HG02970 (cell line): ENCODE results near the gene EXOG.

Experiments used
- ATAC-seq: cut with Tn5 transposase; IDR thresholded peaks from one replicate; pipeline ENCODE4 v1.9.1; 2021; ENCODE audit warnings: mild to moderate bottlenecking, moderate library complexity, moderate number of reproducible peaks; ENCODE audit not compliant: unreplicated experiment, low FRiP score

The EXOG gene

GRCh38 chr3:38471260-38471857 is 24.8 kb upstream of the EXOG start:
- no peak for ATAC-seq

DNA sequence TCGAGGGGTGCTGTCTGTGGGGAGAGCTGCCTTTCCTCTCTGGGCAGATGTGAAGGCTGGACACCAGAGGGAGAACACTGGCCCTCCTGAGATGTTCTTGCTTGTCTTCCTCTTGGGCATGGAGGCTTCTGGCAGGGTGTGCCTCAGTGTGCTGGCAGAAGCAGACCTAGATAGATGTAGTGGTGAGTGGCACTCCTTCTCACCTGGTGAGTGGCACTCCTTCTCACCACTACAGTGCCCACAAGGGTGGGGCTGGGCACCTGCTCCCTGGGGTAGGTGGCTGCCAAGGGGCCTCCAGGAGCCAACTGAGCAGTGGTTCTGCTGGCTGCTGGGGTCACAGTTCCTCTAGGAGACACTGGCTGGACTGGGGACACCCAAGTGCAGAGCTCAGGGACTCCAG is 23.8 kb upstream of the EXOG start:
- no peak for ATAC-seq

GRCh38 chr3:38473229-38473628 is 22.9 kb upstream of the EXOG start:
- ATAC-seq: no peak

DNA sequence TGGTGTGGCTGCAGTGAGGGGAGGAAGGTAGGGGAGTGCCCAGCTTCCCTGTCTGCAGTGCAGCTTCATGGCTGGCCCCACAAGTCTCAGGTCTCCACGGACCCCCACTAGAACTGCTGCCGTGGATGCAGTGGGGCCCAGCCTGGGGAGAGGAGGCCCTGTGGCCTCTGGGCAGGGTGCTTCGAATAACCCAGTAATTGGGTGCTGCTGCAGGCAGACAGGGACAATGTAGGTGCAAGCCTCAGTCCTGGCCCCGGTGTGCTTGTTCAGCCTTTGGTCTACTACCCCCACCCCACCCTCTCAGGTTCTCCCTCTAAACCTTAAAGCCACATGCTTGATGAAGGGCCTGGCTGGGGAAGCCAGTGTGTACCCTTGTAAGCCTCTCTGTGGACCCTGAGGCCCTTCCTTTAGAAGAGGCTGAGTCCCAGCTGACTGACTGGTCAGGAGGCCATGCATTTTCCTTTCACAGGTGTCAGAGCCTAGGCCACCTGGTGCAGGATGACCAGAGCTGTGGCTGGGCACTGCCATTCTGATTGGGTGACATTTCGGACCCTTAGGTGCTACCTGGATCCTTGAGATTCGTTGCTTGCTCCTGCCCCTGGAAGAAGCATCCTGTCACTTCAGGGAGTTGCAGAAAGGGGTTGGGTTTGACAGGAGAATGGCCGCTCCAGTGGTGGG is 21.1 kb upstream of the EXOG start:
- ATAC-seq: no peak

DNA sequence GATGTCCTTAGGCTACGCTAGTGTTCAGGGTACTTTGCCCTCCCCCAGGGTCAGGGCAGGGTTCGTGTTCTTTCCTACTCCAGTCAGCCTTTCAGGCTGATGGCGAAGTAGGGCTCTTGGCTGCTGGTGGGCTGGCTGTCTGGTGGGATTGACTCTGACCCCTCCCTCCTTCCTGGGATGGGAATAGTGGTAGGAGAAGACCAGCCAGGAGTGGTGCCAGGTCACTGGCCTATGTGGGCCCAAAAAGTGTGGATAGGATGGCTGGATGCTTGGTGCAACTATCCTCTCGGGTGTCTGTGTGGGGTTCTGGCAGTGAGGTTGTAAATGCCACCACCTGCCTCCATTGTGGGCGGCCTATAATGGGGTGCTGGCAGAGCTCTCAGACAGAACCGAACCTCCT is 20.4 kb upstream of the EXOG start:
- no peak for ATAC-seq

- no peak for ATAC-seq
Observed at GRCh38 chr3:38476157-38476756, 19.9 kb upstream of the EXOG start.

- no peak for ATAC-seq
Observed at GRCh38 chr3:38477057-38477820, 18.9 kb upstream of the EXOG start.

DNA sequence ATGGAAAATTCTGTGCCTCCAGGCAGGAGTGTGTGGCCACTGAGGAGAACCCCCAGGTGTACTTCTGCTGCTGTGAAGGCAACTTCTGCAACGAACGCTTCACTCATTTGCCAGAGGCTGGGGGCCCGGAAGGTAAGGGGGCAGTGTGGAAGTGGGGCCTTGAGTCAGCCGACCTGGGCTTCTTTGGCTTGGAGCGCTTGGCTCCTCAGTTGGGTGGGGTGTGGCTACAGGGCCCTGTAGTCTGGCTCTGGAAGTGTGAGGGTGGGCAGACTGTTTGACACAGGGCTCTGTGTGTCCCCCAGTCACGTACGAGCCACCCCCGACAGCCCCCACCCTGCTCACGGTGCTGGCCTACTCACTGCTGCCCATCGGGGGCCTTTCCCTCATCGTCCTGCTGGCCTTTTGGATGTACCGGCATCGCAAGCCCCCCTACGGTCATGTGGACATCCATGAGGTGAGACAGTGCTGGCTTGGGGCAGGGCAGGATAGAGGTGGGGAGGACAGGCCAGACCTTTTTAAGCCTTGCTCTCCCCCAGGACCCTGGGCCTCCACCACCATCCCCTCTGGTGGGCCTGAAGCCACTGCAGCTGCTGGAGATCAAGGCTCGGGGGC is 18.2 kb upstream of the EXOG start:
- ATAC-seq: no peak

DNA sequence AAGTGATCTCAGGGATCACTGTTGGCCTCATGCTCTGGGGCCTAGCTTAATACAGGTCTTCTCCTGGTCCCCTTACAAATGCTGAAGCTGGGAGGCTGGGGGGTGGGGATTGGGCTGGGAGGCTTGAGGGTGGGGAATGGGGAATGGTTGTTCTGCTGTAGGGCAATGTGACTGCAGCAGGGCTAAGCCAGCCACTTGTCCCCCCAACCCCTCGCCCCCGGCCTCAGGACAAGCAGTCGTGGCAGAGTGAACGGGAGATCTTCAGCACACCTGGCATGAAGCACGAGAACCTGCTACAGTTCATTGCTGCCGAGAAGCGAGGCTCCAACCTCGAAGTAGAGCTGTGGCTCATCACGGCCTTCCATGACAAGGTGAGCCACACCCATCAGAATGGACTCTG is 17.2 kb upstream of the EXOG start:
- ATAC-seq: no peak

DNA sequence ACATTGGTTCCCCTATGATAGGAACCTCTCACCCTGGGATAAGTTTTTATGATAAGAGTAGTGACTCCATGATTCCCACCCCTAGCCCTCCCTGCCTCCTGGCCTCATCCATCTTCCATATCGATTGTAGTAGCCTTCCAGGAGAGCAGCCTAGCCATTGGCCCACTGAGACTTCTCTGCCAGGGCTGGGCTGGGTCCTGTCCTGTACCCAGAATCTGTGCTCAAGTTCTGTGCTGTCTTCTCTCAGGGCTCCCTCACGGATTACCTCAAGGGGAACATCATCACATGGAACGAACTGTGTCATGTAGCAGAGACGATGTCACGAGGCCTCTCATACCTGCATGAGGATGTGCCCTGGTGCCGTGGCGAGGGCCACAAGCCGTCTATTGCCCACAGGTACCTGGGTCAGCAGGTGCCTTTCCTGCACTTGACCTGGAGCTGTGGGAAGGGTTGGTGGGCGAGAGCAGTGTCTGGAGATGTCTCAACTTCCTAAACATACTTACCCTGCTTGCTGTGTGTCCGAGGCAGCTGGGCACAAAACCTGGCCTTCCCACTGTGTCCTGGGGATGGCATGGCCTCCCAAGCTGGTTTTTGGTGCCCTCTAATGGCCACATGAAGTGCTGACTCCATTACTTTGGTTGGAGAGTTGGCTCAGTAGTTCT is 16.6 kb upstream of the EXOG start:
- no peak for ATAC-seq

DNA sequence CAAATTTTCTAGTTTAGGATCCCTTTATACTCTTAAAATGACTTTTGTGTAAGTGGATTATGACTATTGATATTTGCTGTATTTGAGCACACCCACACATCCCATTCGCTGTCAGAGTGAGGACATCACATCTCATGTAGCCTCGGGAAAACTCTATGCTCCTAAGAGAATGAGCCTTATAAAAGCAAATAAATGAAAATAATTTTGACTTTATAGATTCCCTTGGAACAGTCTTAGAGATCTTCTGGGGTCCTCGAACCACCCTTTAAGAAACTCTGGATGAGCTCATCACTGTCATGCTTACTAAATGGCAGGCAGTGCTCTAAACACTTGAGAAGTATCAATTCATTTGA is 16.1 kb upstream of the EXOG start:
- ATAC-seq: no peak

GRCh38 chr3:38480930-38481329 is 15.2 kb upstream of the EXOG start:
- no peak for ATAC-seq

GRCh38 chr3:38482951-38483350 is 13.2 kb upstream of the EXOG start:
- no peak for ATAC-seq

DNA sequence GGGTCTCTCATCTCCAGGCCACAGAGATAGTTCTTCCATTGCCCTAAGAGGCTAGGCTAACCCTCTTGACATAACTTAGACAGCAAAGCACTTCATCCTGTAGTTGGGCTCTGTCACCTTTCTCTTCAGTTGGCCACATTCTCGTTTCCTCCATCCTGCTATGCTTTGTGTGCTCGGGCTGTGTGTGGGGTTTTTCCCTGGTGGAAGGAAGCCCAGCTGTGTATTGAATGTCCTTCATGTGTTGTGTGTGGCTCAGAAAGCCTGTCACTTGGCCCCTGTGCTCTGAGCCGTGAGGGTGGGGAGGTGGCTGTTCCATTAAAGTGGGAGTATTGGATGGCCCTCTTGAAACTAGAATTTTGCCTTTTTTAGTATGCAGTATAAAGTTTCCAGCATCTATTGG is 8.8 kb upstream of the EXOG start:
- no peak for ATAC-seq

DNA sequence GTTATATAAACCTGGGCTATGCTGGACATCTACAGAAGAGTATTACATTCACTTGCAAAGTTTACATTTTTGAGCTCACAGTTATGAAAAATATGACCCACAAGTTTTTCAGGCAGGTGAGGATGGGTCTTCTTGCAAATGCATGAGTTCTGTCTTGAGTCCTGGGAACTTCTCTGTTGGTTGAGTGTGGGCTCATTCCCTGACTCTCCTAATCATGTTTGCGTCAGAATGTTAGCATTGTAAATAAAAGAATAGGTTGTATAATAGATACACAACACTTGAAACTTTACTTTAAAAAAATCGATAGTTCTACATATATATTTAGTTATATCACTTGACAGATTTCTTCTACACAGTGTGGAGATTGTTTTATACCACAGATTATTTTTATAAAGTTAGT is 7.2 kb upstream of the EXOG start:
- ATAC-seq: no peak

DNA sequence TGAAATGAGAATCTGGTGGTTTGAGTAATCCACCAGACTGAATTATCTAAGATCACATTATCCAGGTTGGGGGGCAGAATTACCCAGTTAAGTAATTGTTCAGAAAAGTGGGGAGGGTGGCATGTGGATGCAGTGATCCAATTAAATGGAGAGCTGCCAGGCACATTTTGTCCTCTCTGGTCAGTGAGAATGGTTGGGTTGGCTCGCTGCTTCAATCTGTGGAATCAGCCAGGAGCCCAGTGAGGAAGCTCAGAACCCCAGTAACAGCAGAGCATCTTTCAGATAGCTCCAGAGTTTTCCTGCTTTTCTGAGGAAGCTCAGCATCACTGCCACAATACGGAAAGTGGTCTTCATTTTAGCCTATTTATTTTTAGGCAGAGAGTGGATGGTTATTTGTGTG is 6.4 kb upstream of the EXOG start:
- no peak for ATAC-seq

DNA sequence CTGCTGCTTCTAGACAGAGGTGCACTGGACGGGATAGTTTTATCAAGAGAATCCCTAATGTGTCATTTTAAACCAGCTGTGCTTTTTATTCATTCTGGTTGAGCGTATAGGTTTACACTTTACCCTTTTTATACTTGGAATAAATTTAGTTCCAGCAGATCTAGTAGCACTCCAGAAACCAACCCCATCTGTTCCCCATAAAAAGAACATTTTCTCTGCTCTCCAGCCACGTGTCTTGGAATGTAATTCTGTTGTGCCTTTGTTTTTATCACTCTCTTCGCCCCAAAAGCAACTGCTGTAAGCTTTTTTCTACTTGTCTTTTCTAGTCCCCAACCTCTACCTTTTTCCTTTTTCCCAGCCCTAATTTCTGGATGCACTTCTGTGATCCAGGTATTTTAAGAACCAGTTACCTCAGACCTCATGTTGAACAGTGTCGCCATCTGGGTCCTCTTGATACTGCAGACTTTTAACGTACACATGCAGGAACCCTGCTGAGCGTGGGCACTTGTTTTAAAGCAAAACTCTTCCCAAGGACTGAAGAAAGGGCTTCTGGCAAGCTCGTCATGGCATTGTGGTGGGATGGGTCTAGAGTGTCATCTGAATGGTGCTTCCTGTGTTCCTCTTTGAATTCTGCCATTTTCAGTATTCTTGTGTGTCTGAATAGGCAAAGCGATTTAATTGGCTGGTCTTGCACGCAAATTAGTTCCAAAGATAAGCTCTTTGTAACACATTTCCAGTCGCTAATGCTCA is 5.7 kb upstream of the EXOG start:
- ATAC-seq: no peak

DNA sequence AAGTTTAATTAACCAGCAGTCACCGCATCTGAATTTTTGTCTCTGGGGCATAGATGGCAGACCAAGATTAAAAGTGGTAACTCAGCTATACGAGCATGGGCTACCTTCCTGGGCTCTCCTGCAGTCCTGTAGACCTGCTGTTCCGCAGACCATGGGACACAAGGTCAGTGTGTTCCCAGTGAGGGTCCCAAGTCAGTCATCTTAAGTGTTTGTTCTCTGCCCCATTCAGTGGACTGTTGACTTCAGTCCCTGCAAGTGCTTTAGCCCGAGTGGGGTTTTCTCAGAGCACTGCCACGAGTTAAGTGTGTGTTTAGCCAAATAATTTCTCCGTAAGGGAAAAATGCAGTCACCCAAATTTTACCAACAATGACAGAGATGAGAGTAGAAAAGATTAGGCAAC is 4.9 kb upstream of the EXOG start:
- no peak for ATAC-seq

DNA sequence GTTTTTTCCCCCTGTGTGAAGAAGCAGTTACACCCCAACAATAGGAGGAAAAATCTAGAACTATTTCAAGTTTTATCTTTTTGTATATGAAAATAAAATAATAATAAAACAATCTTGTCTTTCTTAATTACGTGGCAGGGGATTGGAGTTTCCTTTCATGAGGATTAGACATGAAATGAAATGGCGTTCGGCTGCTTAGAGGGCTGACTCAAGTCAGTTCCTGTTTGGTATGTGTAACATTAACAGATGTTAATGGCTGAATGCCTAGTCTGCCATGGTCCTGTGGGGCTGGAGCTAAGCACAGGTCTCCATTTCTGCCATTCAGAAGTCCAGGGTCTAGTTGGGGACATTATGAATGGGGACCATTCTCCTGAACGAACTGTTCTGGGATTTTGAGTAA is 3.1 kb upstream of the EXOG start:
- no peak for ATAC-seq

DNA sequence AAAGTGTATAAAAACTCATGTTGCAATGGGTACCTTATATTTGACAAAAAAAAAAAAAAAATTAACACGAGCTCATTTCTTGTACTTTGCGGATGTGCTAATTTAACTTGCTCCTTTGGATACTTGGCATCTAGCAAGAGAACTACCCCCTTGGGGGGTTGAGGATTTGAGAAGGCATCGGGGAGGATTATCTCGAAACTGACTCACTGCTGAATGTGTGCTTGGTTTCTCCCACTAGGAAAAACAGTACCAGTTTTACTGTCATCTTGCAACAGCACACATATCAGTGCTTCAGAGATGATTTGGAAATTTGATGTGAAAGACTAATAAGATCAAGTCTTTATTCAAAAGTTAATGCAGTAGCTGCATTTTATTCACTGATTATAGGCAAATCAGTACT is 891 bp downstream of the EXOG start:
- no peak for ATAC-seq
